Vagina (tissue), 2 donors: ENCODE results near the gene PXDN. TPM values are rescaled to one million over a fixed set of nuclear protein-coding genes. Genes with fewer than 3 reads are reported as not detected.

Experiments
- DNase-seq, 2 donors: peaks; one replicate each; pipeline ENCODE4 v3.0.0-alpha.2; 2017; ENCODE audit errors: extremely low spot score in 2 of 2
- H3K27ac ChIP-seq: fragments of 200-600 bp; sonication (generic); one replicate; pipeline ENCODE4 v1.5.1; 2019
- H3K27me3 ChIP-seq: fragments of 200-600 bp; sonication (generic); one replicate; pipeline ENCODE4 v1.5.1; 2019
- H3K36me3 ChIP-seq, 2 donors: fragments of 200-600 bp; sonication (generic); one replicate each; pipeline ENCODE4 v1.5.1; 2017 to 2019
- H3K4me1 ChIP-seq: fragments of 200-600 bp; sonication (generic); one replicate; pipeline ENCODE4 v1.5.1; 2019
- H3K4me3 ChIP-seq, 2 donors: fragments of 200-600 bp; sonication (generic); 1 replicate in 1 of 2; 2 replicates in 1 of 2; pipeline ENCODE4 v1.5.1; 2016 to 2019
- H3K9me3 ChIP-seq: fragments of 200-600 bp; sonication (generic); one replicate; pipeline ENCODE4 v1.5.1; 2019
- POLR2A ChIP-seq, 2 donors: fragments of 450-650 bp; IDR thresholded peaks; one replicate each; pipeline ENCODE4 v1.6.1; 2017; ENCODE audit warnings: antibody characterized with exemption in 2 of 2, mild to moderate bottlenecking in 2 of 2, moderate library complexity in 2 of 2
- POLR2AphosphoS5 ChIP-seq, 2 donors: sonication (generic); formaldehyde crosslinking; IDR thresholded peaks; one replicate each; pipeline ENCODE4 v1.9.0; 2017; ENCODE audit warnings: antibody characterized with exemption in 2 of 2, mild to moderate bottlenecking in 2 of 2, low read depth in 1 of 2; ENCODE audit not compliant: insufficient read depth in 1 of 2
- intact Hi-C: fragments of 100-400 bp; cut with DNase I; formaldehyde crosslinking; loops from one replicate; pipeline ENCODE4 v1.15.1; 2023
- total RNA-seq: library from RNA; depleted of rRNA; stranded (reverse); fragments of >200 nt; gene quantifications from one replicate; pipeline ENCODE4 v1.2.3, GENCODE V29; 2016
- TF ChIP-seq, protein P1 (sequence below), 3 experiments: fragments of 450-650 bp in 2 of 3; fragments of 200-600 bp in 1 of 3; sonication (generic) in 1 of 3; IDR thresholded peaks; one replicate each; pipeline ENCODE4 v1.5.1; 2017 to 2019; ENCODE audit warnings: antibody characterized with exemption in 3 of 3, mild to moderate bottlenecking in 2 of 3, moderate library complexity in 2 of 3

Gene PXDN
- total RNA-seq, 1 donor from 2014 or later = 33.6 TPM

DNA sequence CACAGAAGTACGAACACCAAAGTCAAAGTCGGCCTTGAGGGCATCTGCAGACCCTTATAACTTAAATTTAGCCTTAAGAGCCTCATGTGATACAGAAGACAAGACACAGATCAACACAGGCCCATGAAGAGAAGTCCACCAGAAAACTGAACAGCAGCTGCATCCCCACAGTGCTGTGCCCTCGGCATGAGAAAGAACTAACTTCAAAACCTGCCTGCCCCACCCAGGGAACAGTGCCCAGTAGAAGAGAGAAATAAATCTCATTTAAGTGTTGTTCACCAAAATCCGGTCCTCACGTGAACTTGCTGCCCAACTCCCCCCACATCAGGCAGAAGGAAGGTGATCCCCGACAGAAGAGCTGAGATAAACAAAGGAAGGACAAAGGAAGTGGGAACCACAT lies 73.7 kb downstream of the PXDN start:
- TF ChIP-seq, protein P1, sequence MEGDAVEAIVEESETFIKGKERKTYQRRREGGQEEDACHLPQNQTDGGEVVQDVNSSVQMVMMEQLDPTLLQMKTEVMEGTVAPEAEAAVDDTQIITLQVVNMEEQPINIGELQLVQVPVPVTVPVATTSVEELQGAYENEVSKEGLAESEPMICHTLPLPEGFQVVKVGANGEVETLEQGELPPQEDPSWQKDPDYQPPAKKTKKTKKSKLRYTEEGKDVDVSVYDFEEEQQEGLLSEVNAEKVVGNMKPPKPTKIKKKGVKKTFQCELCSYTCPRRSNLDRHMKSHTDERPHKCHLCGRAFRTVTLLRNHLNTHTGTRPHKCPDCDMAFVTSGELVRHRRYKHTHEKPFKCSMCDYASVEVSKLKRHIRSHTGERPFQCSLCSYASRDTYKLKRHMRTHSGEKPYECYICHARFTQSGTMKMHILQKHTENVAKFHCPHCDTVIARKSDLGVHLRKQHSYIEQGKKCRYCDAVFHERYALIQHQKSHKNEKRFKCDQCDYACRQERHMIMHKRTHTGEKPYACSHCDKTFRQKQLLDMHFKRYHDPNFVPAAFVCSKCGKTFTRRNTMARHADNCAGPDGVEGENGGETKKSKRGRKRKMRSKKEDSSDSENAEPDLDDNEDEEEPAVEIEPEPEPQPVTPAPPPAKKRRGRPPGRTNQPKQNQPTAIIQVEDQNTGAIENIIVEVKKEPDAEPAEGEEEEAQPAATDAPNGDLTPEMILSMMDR (IDR thresholded peaks at IDR 0.05) = no peak
- TF ChIP-seq POLR2A (IDR thresholded peaks at IDR 0.05) (no peak), POLR2AphosphoS5 (IDR thresholded peaks at IDR 0.05; ENCODE audit: insufficient read depth in 1 of 2, low read depth in 1 of 2) (no peak)
- Histone ChIP-seq H3K9me3 (no peaks in the 10 kb centered on the region), H3K27ac (no peak overlapping the region), H3K27me3 (no peaks in the 10 kb centered on the region), H3K4me1 (no peaks in the 10 kb centered on the region), H3K4me3 (no peak overlapping the region), H3K36me3 (peaks cover 0 to 18% of the 10 kb centered on the region in 2 donors)
- intact Hi-C loops = no loop called here
- DNase-seq = peak; percentile 46 to 78

DNA sequence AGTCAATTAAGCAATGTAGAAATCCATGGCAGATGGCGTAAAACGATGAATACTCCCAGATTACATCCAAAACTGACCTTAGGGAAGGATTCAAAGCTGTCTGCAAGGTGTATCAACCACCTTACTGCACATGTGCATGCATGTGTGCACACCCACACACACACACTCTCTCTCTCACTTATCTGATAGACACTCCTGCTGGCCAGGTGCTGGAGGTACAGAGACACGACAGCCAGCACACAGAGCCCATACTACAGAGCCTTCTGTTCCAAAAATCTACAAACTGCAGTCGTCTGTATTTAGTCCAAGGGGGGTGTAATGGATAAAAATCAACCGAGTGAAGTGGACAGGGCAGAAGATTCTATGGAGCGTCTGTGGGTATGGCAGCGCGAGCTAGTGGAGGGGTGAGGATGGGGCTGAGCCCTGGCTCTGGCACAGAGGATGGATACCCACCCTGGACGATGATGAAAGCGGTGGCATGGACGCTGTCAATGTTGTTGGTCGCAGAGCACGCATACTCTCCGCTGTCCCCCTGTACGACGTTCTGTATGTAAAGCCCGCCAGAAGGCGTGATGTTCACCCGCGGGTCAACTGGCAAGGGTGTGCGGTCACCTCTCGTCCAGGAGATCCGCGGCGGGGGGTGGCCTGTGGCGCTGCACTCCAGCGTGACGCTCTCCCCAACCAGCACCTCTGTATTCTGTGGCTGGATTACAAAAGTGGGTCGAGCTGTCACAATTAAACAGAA lies 78.4 kb downstream of the PXDN start:
- intact Hi-C loops = no loop called here
- DNase-seq = peak; percentile 27 to 87
- Histone ChIP-seq H3K4me1 (no peaks in the 10 kb centered on the region), H3K27ac (no peak overlapping the region), H3K4me3 (no peak overlapping the region), H3K27me3 (no peaks in the 10 kb centered on the region), H3K9me3 (no peaks in the 10 kb centered on the region), H3K36me3 (peaks cover 0 to 48% of the 10 kb centered on the region in 2 donors)
- TF ChIP-seq POLR2A (IDR thresholded peaks at IDR 0.05) (no peak), POLR2AphosphoS5 (IDR thresholded peaks at IDR 0.05; ENCODE audit: insufficient read depth in 1 of 2, low read depth in 1 of 2) (no peak)
- TF ChIP-seq, protein P1 (IDR thresholded peaks at IDR 0.05) = no peak

DNA sequence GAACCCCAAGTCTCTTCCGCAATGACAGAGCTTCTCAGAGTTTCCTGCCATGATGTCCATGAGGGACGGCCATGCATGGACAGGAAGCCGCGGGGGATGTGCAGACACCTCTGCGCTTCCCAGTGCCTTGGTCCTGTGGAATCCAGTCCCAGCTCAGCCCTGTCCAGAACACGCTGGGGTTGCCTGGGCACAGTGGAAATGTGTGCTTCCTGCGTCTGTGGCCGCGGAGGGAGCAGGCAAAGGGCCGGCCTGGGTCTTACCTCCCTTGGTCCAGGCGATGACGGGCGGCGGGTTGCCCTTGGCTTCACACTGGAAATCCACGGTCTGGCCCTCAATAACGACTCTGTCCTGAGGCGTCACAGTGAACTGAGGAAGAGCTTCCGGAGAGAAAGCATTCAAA lies 79.6 kb downstream of the PXDN start:
- DNase-seq = peak; percentile 49 to 72
- Histone ChIP-seq H3K4me3 (no peak overlapping the region), H3K27ac (no peak overlapping the region), H3K4me1 (no peaks in the 10 kb centered on the region), H3K27me3 (no peaks in the 10 kb centered on the region), H3K36me3 (peaks cover 3 to 56% of the 10 kb centered on the region in 2 donors), H3K9me3 (no peaks in the 10 kb centered on the region)
- TF ChIP-seq POLR2A (IDR thresholded peaks at IDR 0.05) (no peak), POLR2AphosphoS5 (IDR thresholded peaks at IDR 0.05; ENCODE audit: insufficient read depth in 1 of 2, low read depth in 1 of 2) (no peak)
- TF ChIP-seq, protein P1 (IDR thresholded peaks at IDR 0.05) = no peak
- intact Hi-C loops = no loop called here

DNA sequence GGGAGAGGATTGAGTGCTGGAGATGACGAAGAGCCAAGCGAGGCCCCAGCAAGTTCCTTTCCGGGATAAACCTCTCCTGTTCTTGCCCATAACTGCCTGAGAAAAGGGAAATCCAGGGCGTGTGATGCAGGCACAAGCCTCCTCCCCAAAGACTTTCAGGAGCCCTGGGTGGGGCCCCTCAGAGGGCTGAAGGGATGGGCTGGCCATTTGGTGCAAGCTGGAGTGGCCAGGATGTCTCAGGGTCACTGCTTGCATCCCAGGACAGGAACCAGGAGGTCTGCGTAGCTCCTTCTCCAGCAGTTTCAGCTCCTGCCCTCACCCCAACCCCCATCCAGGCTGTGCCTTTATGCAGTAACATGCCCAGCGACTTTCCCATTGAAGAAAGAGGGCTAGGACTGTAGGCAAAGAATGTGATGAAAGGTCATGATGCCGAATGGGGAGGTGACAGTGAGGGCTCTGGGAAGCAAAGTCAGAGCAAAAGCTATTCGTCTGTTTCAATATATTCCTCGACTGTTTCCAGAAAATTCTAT lies 80.2 kb downstream of the PXDN start:
- DNase-seq = peak in 1 of 2 donors; percentile 54
- no peaks in the 10 kb centered on the region for H3K9me3 ChIP-seq
- TF ChIP-seq POLR2A (IDR thresholded peaks at IDR 0.05) (no peak), POLR2AphosphoS5 (IDR thresholded peaks at IDR 0.05; ENCODE audit: insufficient read depth in 1 of 2, low read depth in 1 of 2) (no peak)
- TF ChIP-seq, protein P1 (IDR thresholded peaks at IDR 0.05) = no peak
- H3K27ac ChIP-seq = no peak overlapping the region
- intact Hi-C loops = no loop called here
- H3K4me3 ChIP-seq = no peak overlapping the region
- peaks cover 3 to 56% of the 10 kb centered on the region in 2 donors for H3K36me3 ChIP-seq
- no peaks in the 10 kb centered on the region for H3K27me3 ChIP-seq
- H3K4me1 ChIP-seq = no peaks in the 10 kb centered on the region

DNA sequence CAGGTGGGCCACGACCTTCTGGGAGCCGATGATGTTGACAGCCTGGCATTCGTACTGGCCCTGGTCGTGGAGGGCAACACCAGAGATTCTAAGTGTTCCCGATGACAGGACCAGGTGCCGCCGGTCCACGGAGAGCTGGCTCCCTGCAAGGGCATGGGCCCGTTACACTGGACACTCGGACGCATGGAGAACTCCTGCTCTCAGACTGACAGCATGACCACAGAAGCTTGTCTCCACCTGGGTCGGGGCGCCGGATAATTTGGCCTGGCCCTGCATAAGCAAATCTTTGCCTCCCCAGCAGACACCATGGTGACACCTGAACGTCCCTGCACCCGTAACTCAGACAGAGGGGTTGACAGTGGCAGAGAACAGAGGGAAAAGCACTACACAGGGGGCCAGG lies 80.7 kb downstream of the PXDN start:
- H3K36me3 ChIP-seq = peaks cover 3 to 56% of the 10 kb centered on the region in 2 donors
- H3K9me3 ChIP-seq = no peaks in the 10 kb centered on the region
- TF ChIP-seq POLR2AphosphoS5 (IDR thresholded peaks at IDR 0.05; ENCODE audit: insufficient read depth in 1 of 2, low read depth in 1 of 2) (no peak), POLR2A (IDR thresholded peaks at IDR 0.05) (no peak)
- TF ChIP-seq, protein P1 (IDR thresholded peaks at IDR 0.05) = no peak
- no peaks in the 10 kb centered on the region for H3K27me3 ChIP-seq
- no peaks in the 10 kb centered on the region for H3K4me1 ChIP-seq
- H3K27ac ChIP-seq = no peak overlapping the region
- DNase-seq = peak in 1 of 2 donors; percentile 84
- intact Hi-C loops = no loop called here
- H3K4me3 ChIP-seq = no peak overlapping the region
